ENCODE measurements around the gene TMPRSS3.

Gene TMPRSS3

DNA sequence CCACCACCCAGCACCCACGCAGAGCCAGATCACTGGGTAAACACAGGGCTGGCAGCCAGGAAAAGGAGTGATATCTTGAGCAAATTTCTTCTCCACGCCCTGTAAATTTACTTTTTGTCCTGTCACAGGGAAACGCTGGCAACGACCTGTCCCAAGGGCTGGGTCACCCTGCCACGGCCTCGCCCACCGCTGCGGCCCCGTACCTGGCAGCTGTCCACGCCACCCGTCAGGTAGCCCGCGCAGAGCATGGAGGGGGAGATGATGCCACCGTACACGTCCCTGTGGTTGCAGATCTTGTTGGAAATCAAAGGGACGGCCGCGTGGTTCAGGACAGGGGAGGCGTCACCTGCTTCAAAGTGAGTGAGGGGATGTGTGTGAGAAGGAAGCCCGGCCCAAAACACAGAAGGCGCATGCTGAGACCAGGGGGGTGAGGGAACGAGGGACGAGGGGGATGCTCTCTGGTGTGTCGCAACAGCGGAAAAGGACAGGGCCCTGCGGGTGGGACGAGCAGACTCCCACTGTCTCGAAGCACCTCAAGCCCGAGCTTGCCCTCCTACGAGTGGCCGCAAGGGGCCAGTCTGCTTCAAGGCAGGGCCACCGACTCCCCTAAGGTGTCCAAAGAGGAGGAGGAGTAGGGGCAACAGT lies 19.4 kb downstream of the TMPRSS3 start:
- TF ChIP-seq, protein P1, sequence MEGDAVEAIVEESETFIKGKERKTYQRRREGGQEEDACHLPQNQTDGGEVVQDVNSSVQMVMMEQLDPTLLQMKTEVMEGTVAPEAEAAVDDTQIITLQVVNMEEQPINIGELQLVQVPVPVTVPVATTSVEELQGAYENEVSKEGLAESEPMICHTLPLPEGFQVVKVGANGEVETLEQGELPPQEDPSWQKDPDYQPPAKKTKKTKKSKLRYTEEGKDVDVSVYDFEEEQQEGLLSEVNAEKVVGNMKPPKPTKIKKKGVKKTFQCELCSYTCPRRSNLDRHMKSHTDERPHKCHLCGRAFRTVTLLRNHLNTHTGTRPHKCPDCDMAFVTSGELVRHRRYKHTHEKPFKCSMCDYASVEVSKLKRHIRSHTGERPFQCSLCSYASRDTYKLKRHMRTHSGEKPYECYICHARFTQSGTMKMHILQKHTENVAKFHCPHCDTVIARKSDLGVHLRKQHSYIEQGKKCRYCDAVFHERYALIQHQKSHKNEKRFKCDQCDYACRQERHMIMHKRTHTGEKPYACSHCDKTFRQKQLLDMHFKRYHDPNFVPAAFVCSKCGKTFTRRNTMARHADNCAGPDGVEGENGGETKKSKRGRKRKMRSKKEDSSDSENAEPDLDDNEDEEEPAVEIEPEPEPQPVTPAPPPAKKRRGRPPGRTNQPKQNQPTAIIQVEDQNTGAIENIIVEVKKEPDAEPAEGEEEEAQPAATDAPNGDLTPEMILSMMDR (conservative IDR thresholded peaks at IDR 0.05; ENCODE audit: control insufficient read depth, insufficient read depth, low read depth, low read length), result no peak
- no peak overlapping the region for H3K4me3 ChIP-seq (ENCODE audit: control insufficient read depth, low read depth, low read length)

DNA sequence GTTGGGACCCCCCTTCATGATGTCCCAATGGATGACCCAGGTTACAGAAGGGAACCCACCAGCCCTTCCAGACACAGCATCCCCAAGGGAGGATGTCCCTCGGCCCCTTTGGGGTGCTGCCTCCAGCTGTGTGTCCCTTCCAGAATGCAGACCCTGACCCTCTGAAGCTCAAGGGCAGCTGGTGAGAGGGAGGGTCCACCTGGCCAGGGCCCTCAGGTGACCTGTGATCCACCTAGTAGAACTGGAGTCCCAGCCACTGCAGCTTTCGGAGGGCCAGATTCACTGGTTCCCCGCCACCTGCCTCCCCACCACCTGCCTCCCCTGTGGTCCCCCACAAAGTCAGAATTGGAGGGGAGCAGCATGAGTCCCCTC lies 19.9 kb downstream of the TMPRSS3 start:
- H3K4me3 ChIP-seq (ENCODE audit: control insufficient read depth, low read depth, low read length), result no peak overlapping the region
- TF ChIP-seq, protein P1 (conservative IDR thresholded peaks at IDR 0.05; ENCODE audit: control insufficient read depth, insufficient read depth, low read depth, low read length), result no peak
- no peak for DNase-seq (ENCODE audit: low read depth)

More for the DNA sequence above, 19.4 kb downstream of the TMPRSS3 start:
- DNase-seq (ENCODE audit: low read depth), result no peak

DNA sequence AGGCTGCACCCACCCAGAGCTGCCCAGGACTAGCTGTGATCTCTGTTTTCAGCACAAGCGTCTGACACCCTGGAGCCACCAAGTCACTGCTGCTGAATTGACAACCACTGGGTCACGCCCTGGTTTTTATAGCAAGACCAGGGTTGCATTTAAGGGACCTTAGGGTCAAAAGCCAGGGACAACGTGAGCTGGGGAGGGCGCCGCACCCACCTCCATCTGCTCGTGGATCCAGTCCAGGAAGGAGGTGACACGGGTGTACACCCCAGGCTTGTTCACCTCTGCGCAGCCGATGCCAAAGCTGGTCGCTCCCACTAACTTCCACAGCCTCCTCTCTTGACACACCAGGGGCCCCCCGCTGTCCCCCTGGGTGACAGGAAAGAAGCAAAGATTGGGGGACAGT lies 20.3 kb downstream of the TMPRSS3 start:
- TF ChIP-seq, protein P1 (conservative IDR thresholded peaks at IDR 0.05; ENCODE audit: control insufficient read depth, insufficient read depth, low read depth, low read length), result no peak
- H3K4me3 ChIP-seq (ENCODE audit: control insufficient read depth, low read depth, low read length), result no peak overlapping the region
- DNase-seq (ENCODE audit: low read depth), result no peak

DNA sequence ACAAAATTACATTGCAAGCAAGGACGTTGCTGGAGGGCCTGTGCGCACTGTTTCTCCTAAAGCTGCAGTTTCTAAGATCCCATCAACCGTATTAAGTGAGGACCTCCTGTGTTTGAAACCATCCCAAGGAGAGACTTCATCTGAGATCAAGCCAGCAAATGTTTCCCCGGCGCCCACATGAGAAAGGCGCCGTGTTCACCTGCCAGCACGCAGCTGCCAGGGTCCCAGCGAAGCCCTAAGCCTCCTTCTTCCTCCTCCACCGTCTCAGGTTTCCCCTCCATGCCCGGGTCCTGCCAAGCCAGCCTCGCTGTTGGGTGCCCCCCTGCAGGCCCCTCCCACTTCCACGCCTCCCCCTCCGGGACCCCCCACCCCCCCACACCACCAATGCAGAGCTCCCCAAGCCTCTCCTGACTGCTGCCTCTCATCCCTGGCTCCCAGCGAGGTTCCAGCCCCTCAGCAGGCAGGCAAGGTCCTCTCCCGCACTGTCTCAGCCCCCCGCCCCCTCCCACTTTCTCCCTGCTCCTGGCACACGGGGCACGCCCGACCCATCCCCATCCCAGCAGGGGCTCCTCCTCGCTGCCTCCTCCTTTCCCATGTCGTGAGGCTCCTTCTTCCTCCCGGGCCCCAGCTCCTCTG lies 20.9 kb downstream of the TMPRSS3 start:
- no peak for DNase-seq (ENCODE audit: low read depth)
- TF ChIP-seq, protein P1 (conservative IDR thresholded peaks at IDR 0.05; ENCODE audit: control insufficient read depth, insufficient read depth, low read depth, low read length), result no peak
- no peak overlapping the region for H3K4me3 ChIP-seq (ENCODE audit: control insufficient read depth, low read depth, low read length)

DNA sequence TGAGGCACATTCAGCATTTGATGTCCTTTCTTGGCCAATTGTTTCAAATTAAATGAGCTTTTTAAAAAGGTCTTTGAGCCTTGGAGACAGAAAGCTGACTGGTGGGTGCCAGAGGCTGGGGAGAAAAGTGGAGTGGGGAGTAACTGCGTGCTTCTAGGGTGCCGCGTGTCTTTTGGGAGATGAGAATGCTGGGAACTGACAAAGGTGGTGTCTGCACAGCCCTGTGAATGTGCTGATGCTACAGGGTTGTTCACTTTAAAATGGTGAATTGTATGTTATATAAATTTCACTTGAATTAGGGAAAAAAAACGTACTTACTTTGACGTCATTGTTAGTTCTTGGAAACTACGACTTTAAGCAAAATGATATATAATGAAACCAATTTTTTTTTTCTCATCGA lies 21.4 kb downstream of the TMPRSS3 start:
- TF ChIP-seq, protein P1 (conservative IDR thresholded peaks at IDR 0.05; ENCODE audit: control insufficient read depth, insufficient read depth, low read depth, low read length), result no peak
- no peak overlapping the region for H3K4me3 ChIP-seq (ENCODE audit: control insufficient read depth, low read depth, low read length)
- no peak for DNase-seq (ENCODE audit: low read depth)

DNA sequence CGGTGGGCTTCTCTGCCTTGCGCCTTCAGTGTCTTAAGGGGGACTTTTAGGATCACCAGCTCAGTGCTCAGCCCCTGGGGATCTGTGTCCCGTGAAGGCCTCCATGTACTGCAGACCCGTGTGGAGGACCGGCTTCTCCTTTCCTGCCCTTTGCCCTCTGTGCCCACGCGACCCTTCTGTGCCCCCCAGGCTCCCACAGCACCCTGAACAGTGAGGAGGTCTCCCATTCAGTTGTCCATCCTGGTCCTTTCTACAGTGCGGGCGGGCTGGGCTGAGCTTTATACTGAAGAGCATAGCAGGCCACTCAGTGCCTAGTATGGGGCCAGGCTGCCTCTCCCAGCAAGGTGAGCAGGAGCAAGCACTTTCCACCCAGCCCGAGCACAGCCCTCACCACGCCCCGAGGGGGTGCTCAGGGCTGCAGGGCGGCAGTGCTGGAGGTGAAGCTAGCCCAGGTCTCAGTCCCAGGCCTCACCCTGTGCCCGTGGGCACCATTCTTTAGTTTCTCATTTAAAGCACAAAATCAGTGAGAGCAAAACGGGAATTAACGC lies 21.9 kb downstream of the TMPRSS3 start:
- TF ChIP-seq, protein P1 (conservative IDR thresholded peaks at IDR 0.05; ENCODE audit: control insufficient read depth, insufficient read depth, low read depth, low read length), result no peak
- DNase-seq (ENCODE audit: low read depth), result no peak
- H3K4me3 ChIP-seq (ENCODE audit: control insufficient read depth, low read depth, low read length), result no peak overlapping the region
